Stomach smooth muscle (tissue), 2 donors: ENCODE measurements around the gene ZBTB40.

Experiments used
- H3K27ac ChIP-seq: one replicate; pipeline ENCODE4 v1.7.0; 2013; ENCODE audit warnings: mild to moderate bottlenecking, low read length, inconsistent platforms
- H3K27me3 ChIP-seq, 2 donors: one replicate each; pipeline ENCODE4 v1.7.0; 2013; ENCODE audit warnings: low read length in 2 of 2; ENCODE audit not compliant: insufficient read depth in 2 of 2, control insufficient read depth in 1 of 2
- H3K36me3 ChIP-seq, 2 donors: one replicate each; pipeline ENCODE4 v1.7.0; 2013; ENCODE audit warnings: low read length in 2 of 2; ENCODE audit not compliant: control insufficient read depth in 2 of 2, insufficient read depth in 2 of 2
- H3K4me1 ChIP-seq: one replicate; pipeline ENCODE4 v1.7.0; 2013; ENCODE audit warnings: low read length; ENCODE audit not compliant: control insufficient read depth, insufficient read depth
- H3K4me3 ChIP-seq, 2 donors: one replicate each; pipeline ENCODE4 v1.7.0; 2013; ENCODE audit warnings: low read length in 2 of 2
- H3K9ac ChIP-seq, 2 donors: one replicate each; pipeline ENCODE4 v1.7.0; 2013; ENCODE audit warnings: low read length in 2 of 2, mild to moderate bottlenecking in 1 of 2
- H3K9me3 ChIP-seq, 2 donors: one replicate each; pipeline ENCODE4 v1.7.0; 2013; ENCODE audit warnings: low read length in 2 of 2; ENCODE audit not compliant: control insufficient read depth in 2 of 2
- donor health status: healthy.
- donor health status: Pancreatic carcinoma.

ZBTB40 gene

DNA sequence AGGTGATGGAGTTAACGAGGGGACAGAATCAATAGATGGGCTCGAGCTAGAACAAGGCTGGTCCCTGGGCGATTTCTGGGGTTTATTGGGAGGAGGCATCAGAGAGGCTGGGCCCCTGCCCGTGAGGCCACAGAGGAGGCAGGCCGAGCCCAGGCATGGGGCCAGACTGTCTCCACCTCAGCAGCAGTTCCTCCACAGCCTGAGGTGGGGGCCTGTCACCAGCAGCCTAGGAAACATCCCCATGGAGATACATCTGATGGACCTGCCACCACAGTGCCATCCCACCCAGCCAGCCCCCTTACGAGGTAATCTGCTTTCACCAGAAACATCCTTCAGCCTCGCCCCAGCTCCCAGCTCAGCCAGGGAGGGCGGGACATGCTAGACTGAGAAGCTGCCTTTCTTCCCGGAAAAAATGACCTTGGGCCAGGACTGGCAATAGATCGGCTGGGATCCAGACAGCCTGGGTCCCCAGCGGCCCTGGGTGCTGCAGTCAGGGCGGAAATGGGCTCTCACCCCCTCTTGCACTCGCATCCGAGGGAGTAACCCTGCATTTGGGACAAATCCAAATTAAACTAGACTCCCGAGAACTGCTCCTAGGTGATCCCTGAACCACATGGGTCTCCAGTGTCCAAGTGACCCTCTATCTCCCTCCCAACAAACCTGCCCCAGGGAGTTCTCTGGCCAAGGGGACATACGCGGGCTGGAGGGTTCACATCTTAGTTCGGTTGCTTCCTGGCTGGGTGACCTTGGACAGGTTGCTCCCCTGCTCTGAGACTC is 101.6 kb downstream of the ZBTB40 start:
- Histone ChIP-seq H3K9me3 (no peaks in the 10 kb centered on the region), H3K4me1 (no peaks in the 10 kb centered on the region), H3K4me3 (no peak overlapping the region), H3K27ac (no peak overlapping the region), H3K36me3 (no peaks in the 10 kb centered on the region), H3K9ac (no peak overlapping the region), H3K27me3 (peaks cover 45 to 54% of the 10 kb centered on the region in 2 donors)

GRCh38 chr1:22553991-22554522 is 102.4 kb downstream of the ZBTB40 start:
- Histone ChIP-seq H3K4me3 (no peak overlapping the region), H3K27me3 (peaks cover 39 to 49% of the 10 kb centered on the region in 2 donors), H3K4me1 (no peaks in the 10 kb centered on the region), H3K9me3 (no peaks in the 10 kb centered on the region), H3K36me3 (no peaks in the 10 kb centered on the region), H3K9ac (no peak overlapping the region), H3K27ac (no peak overlapping the region)

DNA sequence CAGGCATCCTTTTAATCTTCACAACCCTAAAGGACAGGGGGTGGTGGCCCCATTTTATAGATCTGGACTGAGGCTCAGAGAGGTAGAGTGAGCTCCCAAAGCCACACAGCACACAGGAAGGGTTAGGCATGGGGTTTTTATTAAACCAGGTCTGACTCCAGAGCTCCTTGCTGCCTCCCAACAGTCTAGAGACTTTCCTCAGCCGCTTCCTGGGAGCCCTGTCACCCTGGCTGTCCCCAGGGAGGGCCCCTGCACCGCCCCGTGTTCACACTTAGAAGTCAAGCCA is 103.7 kb downstream of the ZBTB40 start:
- H3K9me3 ChIP-seq: no peaks in the 10 kb centered on the region
- no peak overlapping the region for H3K9ac ChIP-seq
- no peak overlapping the region for H3K27ac ChIP-seq
- H3K4me1 ChIP-seq: no peaks in the 10 kb centered on the region
- peaks cover 41 to 44% of the 10 kb centered on the region in 2 donors for H3K27me3 ChIP-seq
- no peak overlapping the region for H3K4me3 ChIP-seq
- no peaks in the 10 kb centered on the region for H3K36me3 ChIP-seq

- H3K9ac ChIP-seq: no peak overlapping the region
- no peaks in the 10 kb centered on the region for H3K9me3 ChIP-seq
- H3K36me3 ChIP-seq: no peaks in the 10 kb centered on the region
- H3K27ac ChIP-seq: no peak overlapping the region
- no peaks in the 10 kb centered on the region for H3K4me1 ChIP-seq
- H3K27me3 ChIP-seq: peaks cover 38 to 47% of the 10 kb centered on the region in 2 donors
- no peak overlapping the region for H3K4me3 ChIP-seq
These were observed 104.9 kb downstream of the ZBTB40 start for GRCh38 chr1:22556391-22557104.

DNA sequence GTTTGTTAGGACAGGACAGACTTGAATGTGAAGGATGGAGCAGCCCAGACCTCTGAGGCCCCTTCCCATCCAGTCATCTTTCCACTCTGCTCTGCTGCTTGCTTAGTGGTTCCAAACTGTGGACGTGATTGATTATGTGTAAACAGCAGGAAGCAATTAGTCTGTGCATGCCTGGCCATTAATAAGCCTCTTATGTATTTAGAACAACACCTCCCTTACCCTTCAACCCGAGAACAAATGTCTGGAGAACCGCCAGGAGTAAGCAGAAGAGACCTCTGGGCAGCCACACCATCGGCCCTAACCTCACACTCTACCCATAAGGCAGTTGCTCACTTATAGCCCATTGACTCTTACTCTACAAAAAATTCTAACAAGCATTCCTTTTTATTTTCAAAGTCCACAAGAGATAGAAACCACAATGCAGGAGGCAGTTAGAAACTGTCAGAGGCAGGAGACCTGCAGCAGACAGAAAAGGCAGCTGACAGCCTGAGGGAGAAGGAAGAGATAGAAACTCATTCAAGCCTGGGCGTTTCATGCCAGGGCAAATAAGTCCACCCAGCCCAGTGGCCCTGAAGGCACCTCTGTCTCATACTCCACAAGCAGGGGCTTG is 105.8 kb downstream of the ZBTB40 start:
- Histone ChIP-seq H3K4me3 (no peak overlapping the region), H3K9ac (no peak overlapping the region), H3K27ac (no peak overlapping the region), H3K4me1 (no peaks in the 10 kb centered on the region), H3K9me3 (no peaks in the 10 kb centered on the region), H3K36me3 (no peaks in the 10 kb centered on the region), H3K27me3 (peaks cover 47 to 53% of the 10 kb centered on the region in 2 donors)

DNA sequence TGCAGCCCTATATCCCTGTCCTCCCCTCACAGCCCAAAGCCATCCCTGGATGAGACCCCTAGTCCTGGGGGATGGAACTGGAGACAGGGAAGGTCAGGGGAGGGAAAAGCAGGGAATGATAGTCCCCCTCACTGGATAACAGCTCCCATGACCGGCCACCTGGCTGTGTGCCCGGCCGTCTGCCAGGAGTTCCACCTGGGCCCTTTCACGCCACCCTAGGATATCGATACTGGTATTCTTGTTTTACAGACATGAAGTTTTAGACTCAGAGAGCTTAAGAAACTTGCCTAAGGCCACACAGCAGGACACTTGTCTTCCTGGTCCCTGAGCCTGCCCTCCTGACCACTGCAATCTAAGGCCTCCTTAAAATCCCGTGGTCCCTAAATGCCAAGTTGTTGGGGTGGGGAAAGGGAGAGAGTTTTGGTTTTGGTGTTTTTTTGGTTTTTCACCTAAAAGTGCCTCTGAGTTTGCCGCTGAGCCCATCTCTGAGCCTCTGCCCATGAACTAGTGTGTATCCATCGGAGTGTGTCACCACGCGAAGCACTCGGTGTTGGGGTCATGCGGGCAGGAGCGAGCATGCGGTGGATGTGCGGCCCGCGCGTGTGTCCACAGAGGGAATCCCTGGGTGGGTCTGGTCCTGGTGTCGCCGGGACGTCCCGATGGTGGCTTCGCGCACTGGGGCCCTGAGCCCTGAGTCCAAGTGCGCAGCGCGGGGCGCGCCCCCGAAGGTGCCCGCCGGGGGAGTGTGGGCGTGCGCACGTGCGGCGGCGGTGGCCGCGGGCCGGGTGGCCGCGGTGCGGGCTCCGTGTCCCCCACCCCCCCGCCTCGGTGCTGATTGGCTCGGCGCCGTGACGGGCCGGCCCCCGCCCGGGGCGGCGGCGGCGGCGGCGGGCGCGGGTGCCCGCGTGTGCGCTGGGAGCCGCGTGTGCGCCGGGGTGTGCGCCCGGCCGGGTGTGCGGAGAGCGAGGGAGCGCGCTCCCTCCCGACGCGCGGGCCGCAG is 111.2 kb downstream of the ZBTB40 start, which contains the start of gene EPHA8:
TSS of gene EPHA8 (plus strand) at position 906 of the 1,000 bp plus-strand sequence. CDS start 147 bp downstream, outside the sequence.
- H3K27me3 ChIP-seq: peaks cover 40% of the 10 kb centered on the region in 2 donors
- H3K4me1 ChIP-seq: peaks cover 8% of the 10 kb centered on the region
- no peak within 1 kb of the TSS for H3K27ac ChIP-seq
- H3K9ac ChIP-seq: no peak within 1 kb of the TSS
- no peaks in the 10 kb centered on the region for H3K36me3 ChIP-seq
- peak within 1 kb of the TSS in 1 of 2 donors; percentile 40 for H3K4me3 ChIP-seq
- no peaks in the 10 kb centered on the region for H3K9me3 ChIP-seq

DNA sequence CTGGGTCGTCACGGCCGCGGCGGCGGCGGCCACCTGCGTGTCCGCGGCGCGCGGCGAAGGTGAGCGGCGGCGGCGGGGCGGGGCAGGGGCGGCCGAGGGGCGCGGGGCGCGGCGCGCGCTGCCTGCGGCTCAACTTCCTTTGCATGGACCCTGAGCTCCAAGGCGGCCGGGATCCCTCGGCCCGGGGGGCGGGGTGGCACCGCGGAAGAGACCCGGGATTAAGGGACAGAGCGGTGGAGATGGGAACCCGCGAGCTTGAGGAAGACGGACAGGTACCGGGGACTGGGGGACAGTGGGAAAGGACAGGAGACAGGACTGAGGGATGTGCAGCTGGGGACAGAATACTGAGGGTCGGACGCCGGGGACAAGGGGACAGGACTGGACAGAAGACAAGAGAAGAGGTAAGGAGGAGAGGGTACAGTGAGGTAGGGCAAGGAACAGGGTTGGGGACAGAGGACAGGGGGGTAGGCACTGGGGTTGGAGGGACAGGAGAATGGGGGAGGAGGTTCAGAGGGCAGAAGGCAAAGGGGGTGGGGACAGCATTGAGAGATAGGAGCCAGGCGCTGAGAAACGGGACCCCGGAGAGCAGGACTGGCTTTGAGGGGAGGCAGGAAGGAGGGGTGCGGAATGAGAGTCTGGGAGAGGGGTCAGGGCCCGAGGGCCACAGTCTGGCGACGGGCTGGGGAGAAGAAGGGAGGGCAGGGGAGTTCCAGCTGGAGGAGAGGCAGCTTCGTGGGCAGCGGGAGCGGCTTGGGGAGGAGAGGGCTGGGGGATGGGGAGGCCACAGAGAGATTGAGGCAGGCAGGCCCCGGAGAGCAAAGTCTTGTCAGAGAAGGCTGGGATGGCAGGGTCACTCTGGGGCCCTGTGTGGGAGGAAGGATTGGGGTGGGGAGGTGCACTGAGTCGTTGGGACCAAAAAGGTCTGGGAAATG is 112.3 kb downstream of the ZBTB40 start:
- Histone ChIP-seq H3K4me1 (peaks cover 8% of the 10 kb centered on the region), H3K36me3 (no peaks in the 10 kb centered on the region), H3K9ac (no peak overlapping the region), H3K4me3 (peak overlapping the region in 1 of 2 donors; percentile 40), H3K9me3 (no peaks in the 10 kb centered on the region), H3K27me3 (peaks cover 37 to 40% of the 10 kb centered on the region in 2 donors), H3K27ac (no peak overlapping the region)

DNA sequence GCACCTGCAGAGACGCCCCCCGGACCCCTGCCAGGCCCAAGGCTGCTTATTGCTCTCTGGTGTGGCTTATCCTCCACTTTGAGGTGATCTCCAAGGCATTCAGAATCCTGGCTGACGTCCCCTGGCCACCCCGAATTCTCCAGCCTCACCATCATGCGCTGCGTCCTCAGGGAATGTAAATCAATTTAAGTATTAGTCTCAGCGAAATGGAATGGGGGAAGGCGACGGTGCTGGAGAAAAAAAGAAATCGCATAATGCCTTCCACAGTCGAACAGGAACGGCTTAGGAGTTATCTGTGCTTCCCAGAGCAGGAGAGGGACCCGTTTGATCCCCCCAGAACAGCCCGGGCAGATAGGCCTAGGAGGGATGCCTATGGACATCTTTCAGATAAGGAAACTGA is 114.5 kb downstream of the ZBTB40 start:
- Histone ChIP-seq H3K27me3 (peaks cover 34 to 37% of the 10 kb centered on the region in 2 donors), H3K4me3 (no peak overlapping the region), H3K9me3 (no peaks in the 10 kb centered on the region), H3K4me1 (peaks cover 8% of the 10 kb centered on the region), H3K27ac (no peak overlapping the region), H3K9ac (no peak overlapping the region), H3K36me3 (no peaks in the 10 kb centered on the region)

- Histone ChIP-seq H3K27me3 (peaks cover 26 to 35% of the 10 kb centered on the region in 2 donors), H3K36me3 (no peaks in the 10 kb centered on the region), H3K9ac (no peak overlapping the region), H3K27ac (no peak overlapping the region), H3K4me1 (peaks cover 8% of the 10 kb centered on the region), H3K4me3 (no peak overlapping the region), H3K9me3 (no peaks in the 10 kb centered on the region)
These were observed 115.5 kb downstream of the ZBTB40 start for GRCh38 chr1:22567197-22567596.
